Stimulated activated naive CD4-positive, alpha-beta T cell (primary cell): Measurements from ENCODE around the gene SLC6A20.

Experiments
- DNase-seq, 6 experiments: peaks; one replicate each; lab custom pipeline; 2025; lab: John Stamatoyannopoulos, UW

The SLC6A20 gene

GRCh38 chr3:45719655-45720487 is 76.5 kb downstream of the SLC6A20 start:
- DNase-seq, result no peak

GRCh38 chr3:45716790-45717336 is 79.5 kb downstream of the SLC6A20 start:
- no peak for DNase-seq

GRCh38 chr3:45715945-45716344 is 80.4 kb downstream of the SLC6A20 start:
- no peak for DNase-seq

DNA sequence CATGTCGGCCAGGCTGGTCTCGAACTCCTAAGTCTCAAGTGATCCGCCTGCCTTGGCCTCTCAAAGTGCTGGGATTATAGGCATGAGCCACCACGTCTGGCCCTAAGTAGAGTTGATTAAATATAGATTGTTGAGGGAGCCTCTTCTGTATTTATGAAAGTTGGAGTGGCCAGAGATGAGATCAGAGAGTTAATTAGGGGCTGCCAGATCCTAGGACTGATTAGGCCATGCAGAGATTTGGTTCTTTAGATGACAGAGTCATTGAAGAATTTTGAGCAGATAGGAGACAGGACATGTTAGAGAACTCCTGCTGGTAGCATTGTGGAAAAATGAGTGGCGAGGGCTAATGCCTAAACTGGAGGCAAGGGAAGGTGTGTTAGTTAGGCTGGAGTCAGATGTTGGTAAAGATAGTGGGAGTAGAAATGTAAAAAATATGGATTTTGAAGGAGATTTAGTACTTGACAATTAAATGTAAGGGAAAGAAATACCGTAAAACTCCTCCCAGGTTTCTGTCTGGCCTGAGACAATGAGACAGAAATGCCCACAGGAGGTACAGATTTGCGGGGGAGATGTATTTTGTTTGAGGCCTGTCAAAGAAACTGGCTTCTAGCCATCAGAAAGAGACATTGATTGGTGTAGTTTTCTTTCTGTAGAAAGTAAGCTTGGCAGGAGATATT is 83.8 kb downstream of the SLC6A20 start:
- DNase-seq, result no peak

DNA sequence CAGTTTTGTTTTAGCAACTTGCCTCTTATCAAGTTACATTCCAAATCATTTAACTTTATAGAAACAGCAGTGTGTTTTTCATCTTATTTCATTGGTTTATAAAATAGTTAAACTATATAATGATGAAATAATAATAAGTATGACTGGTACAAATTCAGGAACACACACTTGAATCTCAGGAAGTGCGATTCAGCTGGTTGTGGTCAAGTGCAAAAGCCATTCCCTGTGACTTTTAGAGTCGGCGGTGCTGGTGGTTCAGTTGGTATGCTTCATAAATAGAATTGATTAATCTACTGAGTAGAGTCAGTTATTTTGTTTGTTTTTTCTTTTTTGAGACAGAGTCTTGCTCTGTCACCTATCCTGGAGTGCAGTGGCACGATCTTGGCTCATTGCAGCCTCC is 84.4 kb downstream of the SLC6A20 start:
- no peak for DNase-seq

DNA sequence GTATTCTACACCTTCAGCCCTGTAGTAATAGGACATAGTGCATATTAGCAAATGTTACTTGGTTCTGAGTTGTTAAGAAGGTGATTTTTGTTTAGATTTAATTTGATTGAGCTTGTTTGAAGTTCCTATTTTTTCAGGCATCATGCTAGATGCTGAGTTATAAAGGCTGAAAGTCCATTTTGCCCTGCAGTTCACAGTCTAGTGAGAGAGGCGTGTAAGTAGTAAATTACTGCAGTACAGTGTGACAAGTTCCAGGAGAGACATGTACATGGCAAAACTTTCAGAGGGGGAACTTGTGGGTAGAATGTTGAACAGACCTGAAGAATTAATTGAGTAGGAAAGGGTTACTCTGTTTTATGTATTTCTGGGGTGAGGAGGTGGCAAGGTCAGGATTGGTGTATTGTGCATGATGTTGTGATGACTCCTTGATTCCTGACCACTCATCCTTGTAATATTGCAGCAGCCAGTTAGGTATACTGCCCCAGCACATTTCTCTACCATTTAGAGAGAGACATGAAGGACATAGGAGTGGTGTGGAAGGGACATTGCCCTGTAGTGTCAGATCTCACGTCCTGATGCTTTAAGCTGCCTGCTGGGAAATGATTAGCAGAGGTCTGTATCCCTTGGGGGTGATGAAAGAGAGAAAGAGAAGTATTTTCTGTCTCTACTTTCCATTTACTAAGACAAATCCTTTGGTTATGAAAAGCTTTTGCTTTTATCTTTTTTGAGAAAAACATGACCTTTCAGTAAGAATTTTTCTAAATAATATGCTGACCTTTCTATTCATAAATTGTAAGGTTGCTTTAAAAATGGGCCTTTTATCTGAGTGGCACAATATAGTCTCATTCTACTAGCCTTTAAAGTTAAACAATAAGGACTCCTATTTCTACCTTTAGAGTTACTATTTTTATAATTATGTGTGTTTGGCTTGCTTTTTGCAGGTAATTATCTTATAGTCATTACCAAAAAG is 90.2 kb downstream of the SLC6A20 start:
- DNase-seq, result no peak
